HG02973 (cell line): ENCODE data around the gene TRRAP.

Experiments used
- ATAC-seq: cut with Tn5 transposase; IDR thresholded peaks from one replicate; pipeline ENCODE4 v1.9.1; 2021; ENCODE audit warnings: moderate library complexity; ENCODE audit not compliant: unreplicated experiment

Gene TRRAP

GRCh38 chr7:98899816-98900215, 21.5 kb downstream of the TRRAP start:
- ATAC-seq: no peak

DNA sequence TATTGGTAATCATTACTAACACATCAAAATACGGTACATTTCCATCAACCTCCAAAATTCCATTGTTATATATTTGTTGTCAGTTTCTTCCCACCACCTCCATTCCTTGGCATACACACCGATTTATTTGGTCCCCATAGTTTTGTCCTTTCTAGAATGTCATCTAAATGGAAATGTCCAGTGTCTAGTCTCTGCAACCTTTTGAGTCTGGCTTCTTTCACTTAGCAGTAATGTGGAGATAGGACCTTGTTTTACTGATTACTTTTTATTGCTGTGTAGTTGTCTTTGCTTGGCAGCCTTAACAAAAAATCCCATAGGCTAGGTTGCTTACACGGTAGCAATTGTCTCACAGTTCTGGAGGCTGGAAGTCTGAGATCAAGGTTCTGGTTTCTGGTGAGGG, 22.5 kb downstream of the TRRAP start:
- no peak for ATAC-seq

DNA sequence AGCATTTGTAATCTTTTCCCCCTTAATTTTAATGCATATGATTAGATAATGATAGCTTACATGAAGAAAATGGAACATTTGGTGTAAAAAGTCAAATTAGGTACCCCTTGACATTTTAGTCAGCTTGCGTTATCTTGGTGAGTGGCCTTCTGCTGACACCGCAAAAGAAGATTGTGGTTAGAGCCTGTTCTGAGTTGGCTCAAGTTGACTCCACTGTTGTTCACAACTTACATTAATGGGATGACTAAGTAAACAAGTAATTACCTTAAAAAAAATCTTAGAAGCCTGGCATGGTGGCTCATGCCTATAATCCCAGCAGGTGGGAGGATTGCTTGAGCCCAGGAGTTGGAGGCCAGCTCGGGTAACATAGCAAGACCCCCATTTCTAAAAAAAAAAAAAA, 24.2 kb downstream of the TRRAP start:
- ATAC-seq: no peak

- no peak for ATAC-seq
Measured at GRCh38 chr7:98903246-98903645, 24.9 kb downstream of the TRRAP start.

DNA sequence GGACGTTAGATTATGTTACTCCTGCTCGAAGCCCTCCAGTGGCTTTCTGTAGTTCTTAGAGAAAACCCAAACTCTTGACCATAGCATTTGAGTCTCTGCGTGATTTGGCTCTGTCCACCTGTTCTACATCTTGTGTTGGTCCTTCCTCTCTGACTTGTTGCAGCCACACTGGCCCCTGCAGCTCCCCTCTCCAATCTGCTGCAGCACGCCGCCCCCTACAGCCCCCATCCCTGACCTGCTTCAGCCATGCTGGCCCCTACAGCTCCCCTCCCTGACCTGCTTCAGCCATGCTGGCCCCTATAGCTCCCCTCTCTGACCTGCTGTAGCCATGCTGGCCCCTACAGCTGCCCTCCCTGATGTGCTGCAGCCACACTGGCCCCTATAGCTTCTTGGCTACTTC, 29.2 kb downstream of the TRRAP start:
- no peak for ATAC-seq

DNA sequence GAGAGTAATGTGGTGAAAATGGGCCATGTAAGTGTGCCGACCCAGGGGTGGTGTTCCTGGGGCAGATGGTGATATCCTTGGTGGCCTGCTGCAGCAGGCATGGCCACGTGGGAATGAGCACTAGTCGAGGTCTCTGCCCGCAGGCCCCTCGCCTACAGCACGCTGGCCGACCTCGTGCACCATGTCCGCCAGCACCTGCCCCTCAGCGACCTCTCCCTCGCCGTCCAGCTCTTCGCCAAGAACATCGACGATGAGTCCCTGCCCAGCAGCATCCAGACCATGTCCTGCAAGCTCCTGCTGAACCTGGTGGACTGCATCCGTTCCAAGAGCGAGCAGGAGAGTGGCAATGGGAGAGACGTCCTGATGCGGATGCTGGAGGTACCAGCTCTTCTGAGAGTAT, 30.3 kb downstream of the TRRAP start:
- ATAC-seq: no peak

DNA sequence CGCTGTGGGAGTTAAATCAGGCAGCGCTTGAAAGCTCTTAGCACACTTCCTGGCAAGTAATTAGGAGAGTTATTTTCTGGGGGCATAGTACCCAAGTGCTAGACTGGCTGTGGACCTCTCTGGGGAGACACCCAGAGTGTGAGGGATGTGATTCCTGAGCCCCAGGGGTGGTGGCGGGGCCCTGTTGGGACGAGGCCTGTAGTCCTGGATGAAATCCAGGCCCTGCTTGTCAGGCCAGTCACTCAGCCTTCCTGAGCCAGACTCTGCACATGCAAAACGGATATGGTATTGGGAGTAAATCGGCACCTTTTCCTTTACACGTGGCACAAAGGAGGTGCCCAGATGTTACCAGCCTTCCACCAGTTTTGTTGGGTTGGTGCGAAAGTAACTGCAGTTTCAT, 31.2 kb downstream of the TRRAP start:
- ATAC-seq: no peak

DNA sequence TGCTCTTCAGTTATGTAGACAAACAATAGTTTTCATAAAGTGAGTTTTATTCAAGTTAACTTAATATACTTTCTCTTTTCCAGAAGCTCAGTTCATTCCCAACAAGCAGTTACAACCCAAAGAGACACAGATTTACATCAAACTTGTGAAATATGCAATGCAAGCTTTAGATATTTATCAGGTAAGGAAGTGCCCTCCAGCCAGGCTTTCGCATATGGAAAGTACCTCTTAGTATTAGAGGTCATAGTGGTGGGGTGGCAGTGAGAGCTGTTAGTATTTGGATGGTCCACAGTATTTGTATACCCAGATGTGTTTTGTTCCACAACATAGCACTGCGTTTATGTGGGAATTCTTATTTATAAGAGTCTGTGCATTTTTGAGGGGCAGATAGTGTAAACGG, 32.1 kb downstream of the TRRAP start:
- ATAC-seq: no peak

GRCh38 chr7:98911916-98912315, 33.6 kb downstream of the TRRAP start:
- ATAC-seq: no peak

GRCh38 chr7:98913026-98913425, 34.7 kb downstream of the TRRAP start:
- ATAC-seq: no peak

DNA sequence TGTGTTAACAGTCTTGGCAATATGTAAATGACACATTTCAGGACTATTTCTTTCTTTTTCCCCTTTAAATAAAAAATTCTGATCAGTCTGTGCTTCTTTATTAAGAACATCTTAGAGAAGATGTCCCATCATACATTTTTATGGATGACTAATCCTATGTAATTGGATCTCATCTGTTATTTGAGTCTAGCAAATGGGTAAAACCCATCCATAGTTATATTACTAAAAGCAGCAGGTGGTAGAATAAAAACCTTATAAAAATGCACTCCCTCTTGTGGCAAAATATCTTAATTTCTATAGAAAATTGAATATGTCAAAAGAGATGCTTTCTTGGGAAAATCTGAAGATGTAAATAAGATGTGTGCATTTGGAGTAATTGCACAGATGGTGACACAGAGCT, 35.3 kb downstream of the TRRAP start:
- ATAC-seq: no peak

GRCh38 chr7:98917331-98917730, 39.0 kb downstream of the TRRAP start:
- ATAC-seq: no peak

DNA sequence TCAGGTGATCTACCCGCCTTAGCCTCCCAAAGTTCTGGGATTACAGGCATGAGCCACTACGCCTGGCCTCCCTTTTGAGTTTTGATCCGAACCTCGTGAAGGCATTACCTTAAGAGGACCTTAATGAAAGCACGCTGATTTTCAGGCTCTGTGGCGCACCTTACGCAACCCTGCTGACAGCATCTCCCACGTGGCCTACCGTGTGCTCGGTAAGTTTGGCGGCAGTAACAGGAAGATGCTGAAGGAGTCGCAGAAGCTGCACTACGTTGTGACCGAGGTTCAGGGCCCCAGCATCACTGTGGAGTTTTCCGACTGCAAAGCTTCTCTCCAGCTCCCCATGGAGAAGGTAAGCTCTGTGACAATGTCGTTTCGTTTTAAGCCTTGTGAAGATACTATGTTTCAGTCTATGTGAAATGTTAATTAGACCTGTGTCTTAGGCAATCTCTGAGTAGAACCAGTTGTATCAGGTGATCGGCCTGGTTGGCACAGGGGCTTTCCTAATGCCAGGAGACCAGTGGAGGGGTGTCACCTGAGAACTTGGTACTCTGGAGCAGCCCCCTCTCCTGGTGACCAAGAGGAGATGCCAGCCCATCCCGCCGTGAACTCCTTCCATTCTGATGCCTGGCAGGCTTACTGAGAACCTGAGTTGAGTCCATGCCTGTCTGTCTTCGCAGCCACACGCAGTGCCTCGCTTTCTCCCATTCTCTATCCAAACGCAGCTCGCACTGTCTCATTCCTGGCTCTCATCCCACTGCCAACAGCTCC, 43.5 kb downstream of the TRRAP start:
- ATAC-seq: no peak

DNA sequence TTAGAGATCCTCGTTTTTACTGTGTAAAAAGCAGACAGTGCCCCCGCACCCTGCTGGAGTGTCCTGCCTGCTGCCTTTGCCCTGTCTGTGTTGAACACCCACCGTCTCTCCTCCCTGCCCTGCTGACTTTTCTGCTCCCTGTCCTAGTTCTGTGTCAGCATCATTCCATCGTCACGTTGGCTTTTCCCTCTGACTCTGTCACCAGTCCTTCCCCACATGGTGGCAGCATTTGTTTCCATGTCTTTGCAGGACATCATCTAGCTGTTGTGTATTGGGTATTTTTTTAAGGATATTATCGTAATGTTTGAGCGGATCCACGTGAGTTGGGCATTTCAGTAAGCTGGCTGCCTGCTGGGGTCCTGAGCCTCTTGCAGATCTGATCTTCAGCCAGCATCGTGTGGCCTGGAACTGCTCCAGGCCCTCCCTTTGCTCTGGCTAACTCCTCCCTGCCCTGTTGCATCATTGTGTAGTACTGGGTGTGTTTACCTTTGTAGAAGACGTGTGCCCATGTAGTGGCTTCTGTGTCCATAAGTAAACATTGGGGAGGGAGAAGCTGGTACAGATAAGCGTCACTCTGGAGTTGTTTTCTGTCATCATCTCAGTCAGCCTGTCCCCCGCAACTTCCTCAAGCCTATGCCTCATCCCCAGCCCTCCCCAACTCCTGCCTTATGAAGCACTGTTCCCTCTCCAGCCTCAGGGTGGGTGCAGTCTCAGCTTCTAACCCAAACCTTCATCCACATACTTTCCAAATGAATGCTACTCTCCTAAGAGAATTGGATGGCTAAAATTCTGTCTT, 44.3 kb downstream of the TRRAP start:
- ATAC-seq: no peak

DNA sequence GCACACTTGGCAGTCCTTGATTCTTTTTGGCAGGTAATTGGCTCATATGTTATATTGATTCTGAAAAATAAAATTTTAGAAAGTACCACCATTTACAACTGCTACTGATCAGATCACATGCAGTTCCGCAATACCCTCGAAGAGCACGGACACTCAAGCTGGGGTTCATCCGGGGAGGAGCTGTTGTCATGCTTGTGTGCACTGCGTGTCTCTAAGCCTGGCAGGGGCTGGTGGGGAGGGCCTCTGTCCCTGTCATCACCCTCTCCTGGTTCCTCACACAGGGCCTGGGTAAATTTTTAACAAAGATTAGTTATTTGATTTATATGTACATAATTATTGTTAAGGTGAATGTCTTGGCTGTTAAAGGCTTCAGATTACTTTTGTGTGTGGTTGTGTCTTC, 45.2 kb downstream of the TRRAP start:
- ATAC-seq: no peak

- no peak for ATAC-seq
Measured at GRCh38 chr7:98927125-98927524, 48.8 kb downstream of the TRRAP start.

- ATAC-seq: no peak
Measured at GRCh38 chr7:98930464-98930863, 52.1 kb downstream of the TRRAP start.

- no peak for ATAC-seq
Measured at GRCh38 chr7:98930921-98931320, 52.6 kb downstream of the TRRAP start.

DNA sequence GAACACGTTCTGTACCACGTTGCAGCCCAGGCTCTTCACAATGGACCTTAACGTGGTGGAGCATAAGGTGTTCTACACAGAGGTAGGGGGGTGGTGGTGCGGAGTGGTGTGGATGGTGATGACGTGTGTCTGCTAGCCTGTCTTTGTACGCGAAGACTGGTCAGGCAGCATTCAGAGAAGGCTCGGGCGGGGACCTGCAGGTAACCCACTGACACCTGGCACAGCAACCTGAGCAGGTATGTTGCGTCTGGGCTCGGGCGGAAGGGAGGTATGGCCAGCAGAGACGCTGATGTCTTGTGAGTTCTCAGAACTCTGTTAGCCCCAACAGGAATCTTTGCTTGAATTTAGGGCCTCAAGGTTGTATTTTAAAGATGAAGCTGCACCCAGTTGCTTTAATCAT, 55.0 kb downstream of the TRRAP start:
- ATAC-seq: no peak

- no peak for ATAC-seq
Measured at GRCh38 chr7:98934267-98934666, 55.9 kb downstream of the TRRAP start.

- no peak for ATAC-seq
Measured at GRCh38 chr7:98935811-98936210, 57.5 kb downstream of the TRRAP start.

DNA sequence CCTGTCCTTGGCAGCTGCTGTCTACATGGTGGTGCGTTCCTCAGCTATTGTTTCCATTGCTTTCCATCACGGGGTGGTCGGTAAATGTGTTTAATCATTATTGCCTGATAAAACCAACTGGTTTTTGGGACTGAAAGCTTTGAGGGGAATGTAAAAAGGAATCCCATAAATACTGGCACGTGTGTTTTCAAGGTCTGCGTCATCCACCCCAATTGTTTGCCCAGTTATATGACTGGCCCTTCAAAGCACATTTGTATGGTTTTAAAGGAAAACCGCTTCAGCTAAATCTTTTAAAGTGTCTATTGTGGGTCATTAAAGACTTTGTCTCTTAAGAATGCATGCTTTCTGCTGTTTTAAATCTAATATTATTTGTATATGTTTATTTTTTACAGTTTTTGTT, 65.0 kb downstream of the TRRAP start:
- no peak for ATAC-seq

- no peak for ATAC-seq
Measured at GRCh38 chr7:98944386-98944785, 66.1 kb downstream of the TRRAP start.
